ENCODE measurements around the gene KCNK3. TPM values are rescaled to one million over a fixed set of nuclear protein-coding genes. Genes with fewer than 3 reads are reported as not detected.

KCNK3 gene
- total RNA-seq, 4 donors from 2014 or later, result 0.37 to 1.5 (median 0.82) TPM

GRCh38 chr2:26776195-26776800 lies 83.8 kb downstream of the KCNK3 start:
- intact Hi-C loops (cut with DNase I; ENCODE audit: low total_unique reads) (no loop called here), in situ Hi-C loops (cut with MboI; ENCODE audit: low pct_ligation_motif_present in 1 of 4, low pct_unique_long_range_greater_than_20kb in 1 of 4, low sequenced_read_pairs in 3 of 4) (no loop called here)
- WGBS, 2 donors (ENCODE audit: low coverage in 1 of 2), result 95 to 100% methylated on average over 1 to 5 of the region's 5 CpGs
- TF ChIP-seq POLR2A (IDR thresholded peaks at IDR 0.05), result no peak
- no peak for TF ChIP-seq CTCF (IDR thresholded peaks at IDR 0.05)
- no peak for TF ChIP-seq POLR2AphosphoS5 (IDR thresholded peaks at IDR 0.05)
- TF ChIP-seq EP300 (IDR thresholded peaks at IDR 0.05; ENCODE audit: low read depth), result no peak
- H3K27me3 ChIP-seq, result no peaks in the 10 kb centered on the region
- peaks cover 0 to 44% (median 11%) of the 10 kb centered on the region in 4 donors for H3K36me3 ChIP-seq
- H3K4me1 ChIP-seq, result peaks cover 17 to 39% (median 21%) of the 10 kb centered on the region in 4 donors
- DNase-seq, result no peak
- no peak overlapping the region for H3K27ac ChIP-seq
- H3K4me3 ChIP-seq, result no peak overlapping the region
- H3K9me3 ChIP-seq, result no peaks in the 10 kb centered on the region

- intact Hi-C loops (cut with DNase I; ENCODE audit: low total_unique reads) (no loop called here), in situ Hi-C loops (cut with MboI; ENCODE audit: low pct_ligation_motif_present in 1 of 4, low pct_unique_long_range_greater_than_20kb in 1 of 4, low sequenced_read_pairs in 3 of 4) (no loop called here)
- no peaks in the 10 kb centered on the region for H3K9me3 ChIP-seq
- DNase-seq, result no peak
- H3K36me3 ChIP-seq, result peaks cover 0 to 47% (median 11%) of the 10 kb centered on the region in 4 donors
- 97% methylated on average over 18 of the region's 18 CpGs; no CpG with 5 or more reads in 1 of the 2 donors for WGBS, 2 donors (ENCODE audit: low coverage in 1 of 2)
- no peak overlapping the region for H3K4me3 ChIP-seq
- TF ChIP-seq POLR2AphosphoS5 (IDR thresholded peaks at IDR 0.05) (no peak), POLR2A (IDR thresholded peaks at IDR 0.05) (no peak), CTCF (IDR thresholded peaks at IDR 0.05) (no peak), EP300 (IDR thresholded peaks at IDR 0.05; ENCODE audit: low read depth) (no peak)
- H3K27ac ChIP-seq, result peak overlapping the region in 3 of 4 donors; percentile 40 to 43 (median 41)
- no peaks in the 10 kb centered on the region for H3K27me3 ChIP-seq
- H3K4me1 ChIP-seq, result peaks cover 0 to 25% (median 9%) of the 10 kb centered on the region in 4 donors
These were observed 85.6 kb downstream of the KCNK3 start for GRCh38 chr2:26778098-26778497.

GRCh38 chr2:26778507-26778906 lies 86.0 kb downstream of the KCNK3 start:
- TF ChIP-seq CTCF (IDR thresholded peaks at IDR 0.05), result no peak
- TF ChIP-seq POLR2AphosphoS5 (IDR thresholded peaks at IDR 0.05), result no peak
- TF ChIP-seq EP300 (IDR thresholded peaks at IDR 0.05; ENCODE audit: low read depth), result no peak
- no peak for TF ChIP-seq POLR2A (IDR thresholded peaks at IDR 0.05)
- H3K27ac ChIP-seq, result peak overlapping the region; percentile 38 to 43 (median 40)
- peaks cover 0 to 26% (median 9%) of the 10 kb centered on the region in 4 donors for H3K4me1 ChIP-seq
- no peaks in the 10 kb centered on the region for H3K9me3 ChIP-seq
- no peak for DNase-seq
- in situ Hi-C loops (cut with MboI; ENCODE audit: low pct_ligation_motif_present in 1 of 4, low pct_unique_long_range_greater_than_20kb in 1 of 4, low sequenced_read_pairs in 3 of 4) (no loop called here), intact Hi-C loops (cut with DNase I; ENCODE audit: low total_unique reads) (no loop called here)
- no peak overlapping the region for H3K4me3 ChIP-seq
- peaks cover 0 to 47% (median 11%) of the 10 kb centered on the region in 4 donors for H3K36me3 ChIP-seq
- WGBS, 2 donors (ENCODE audit: low coverage in 1 of 2), result 60% methylated on average over 3 of the region's 3 CpGs; no CpG with 5 or more reads in 1 of the 2 donors
- no peaks in the 10 kb centered on the region for H3K27me3 ChIP-seq

GRCh38 chr2:26780203-26780760 lies 87.8 kb downstream of the KCNK3 start:
- Histone ChIP-seq H3K36me3 (peaks cover 0 to 47% (median 11%) of the 10 kb centered on the region in 4 donors), H3K4me3 (no peak overlapping the region), H3K9me3 (no peaks in the 10 kb centered on the region), H3K4me1 (peaks cover 0 to 36% (median 12%) of the 10 kb centered on the region in 4 donors), H3K27ac (no peak overlapping the region), H3K27me3 (no peaks in the 10 kb centered on the region)
- TF ChIP-seq POLR2A (IDR thresholded peaks at IDR 0.05) (no peak), CTCF (IDR thresholded peaks at IDR 0.05) (no peak), POLR2AphosphoS5 (IDR thresholded peaks at IDR 0.05) (no peak), EP300 (IDR thresholded peaks at IDR 0.05; ENCODE audit: low read depth) (no peak)
- no peak for DNase-seq
- intact Hi-C loops (cut with DNase I; ENCODE audit: low total_unique reads) (no loop called here), in situ Hi-C loops (cut with MboI; ENCODE audit: low pct_ligation_motif_present in 1 of 4, low pct_unique_long_range_greater_than_20kb in 1 of 4, low sequenced_read_pairs in 3 of 4) (no loop called here)
- WGBS, 2 donors (ENCODE audit: low coverage in 1 of 2), result 95% methylated on average over 4 of the region's 4 CpGs; no CpG with 5 or more reads in 1 of the 2 donors

Small RNA genes within 50 kb of the gene (small RNA-seq; reads per million reads assigned to genes)
- 0 reads per million in 4 donors for gene AC015977.1

Other genes with a start within 250 kb of the KCNK3 start
- under 1 TPM in 1 of 4 donors, not detected in 3; 0.37 TPM for gene OTOF, start 214.6 kb upstream of the KCNK3 start, total RNA-seq
- gene CIB4, start 51.4 kb upstream of the KCNK3 start, total RNA-seq, result not detected
- gene SLC35F6, start 71.6 kb downstream of the KCNK3 start, total RNA-seq, result 10 to 100 TPM; 23.3 to 36.3 (median 33.3) TPM
- gene CENPA, start 93.3 kb downstream of the KCNK3 start, total RNA-seq, result 10 to 100 TPM in 1 of 4 donors, 1 to 10 TPM in 1, not detected in 2; 1.1 to 14.9 TPM
- gene DPYSL5, start 155.4 kb downstream of the KCNK3 start, total RNA-seq, result under 1 TPM in 1 of 4 donors, not detected in 3; 0.32 TPM